HG03095 (cell line): ENCODE results near the gene DOCK1.

Source experiments
- ATAC-seq: cut with Tn5 transposase; IDR thresholded peaks from one replicate; pipeline ENCODE4 v1.9.1; 2021; ENCODE audit warnings: moderate library complexity; ENCODE audit not compliant: unreplicated experiment

DOCK1 gene

GRCh38 chr10:127196282-127197153 is 291.3 kb downstream of the DOCK1 start, which contains the start of gene INSYN2A:
Gene INSYN2A (minus strand): TSS chr10:127196591. CDS start chr10:127176395, 20,196 bp downstream.
- no peak for ATAC-seq

- no peak for ATAC-seq
Measured at GRCh38 chr10:127197154-127197432, 291.9 kb downstream of the DOCK1 start.

DNA sequence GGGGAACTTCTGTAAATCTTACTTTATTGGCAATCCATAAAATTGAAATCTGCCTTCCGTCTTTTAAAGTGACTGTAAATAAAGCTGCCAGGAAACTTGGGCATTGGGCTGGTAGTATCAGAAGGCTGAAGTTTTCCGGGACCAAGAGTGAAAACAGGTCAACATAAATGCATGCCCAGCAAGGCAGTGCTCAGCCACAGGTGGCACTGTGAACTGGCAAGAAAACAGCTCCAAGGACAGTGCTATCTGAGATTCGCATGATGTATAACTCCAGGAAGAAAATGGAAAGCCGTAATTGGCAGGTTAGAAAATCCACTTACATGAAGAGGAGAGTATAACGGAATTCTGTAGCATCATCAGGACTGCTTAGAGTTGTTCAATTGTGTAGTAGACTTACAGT is 293.1 kb downstream of the DOCK1 start:
- ATAC-seq, result no peak

- ATAC-seq, result no peak
Measured at GRCh38 chr10:127198721-127199120, 293.5 kb downstream of the DOCK1 start.

GRCh38 chr10:127200646-127201045 is 295.4 kb downstream of the DOCK1 start:
- ATAC-seq, result no peak

DNA sequence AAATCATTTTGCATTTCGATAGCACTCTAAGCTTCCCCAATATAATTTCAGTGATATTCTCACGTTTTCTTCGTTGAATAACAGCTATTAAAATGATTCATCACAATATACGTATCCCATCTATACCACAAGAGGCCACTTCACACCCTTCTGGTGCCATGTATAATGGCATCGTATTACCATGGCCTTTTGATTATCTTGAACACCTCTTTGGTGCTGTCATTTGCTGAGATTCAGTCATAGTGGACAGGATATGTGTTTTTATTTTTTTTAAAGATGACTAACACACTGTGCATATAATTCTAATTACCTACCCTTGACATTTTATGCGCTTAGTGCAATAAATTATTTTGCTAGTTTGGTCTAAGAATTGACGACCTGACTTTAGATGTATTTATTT is 297.8 kb downstream of the DOCK1 start:
- ATAC-seq, result no peak

- no peak for ATAC-seq
Measured at GRCh38 chr10:127207081-127207480, 301.9 kb downstream of the DOCK1 start.

- ATAC-seq, result no peak
Measured at GRCh38 chr10:127210936-127211466, 305.8 kb downstream of the DOCK1 start.

DNA sequence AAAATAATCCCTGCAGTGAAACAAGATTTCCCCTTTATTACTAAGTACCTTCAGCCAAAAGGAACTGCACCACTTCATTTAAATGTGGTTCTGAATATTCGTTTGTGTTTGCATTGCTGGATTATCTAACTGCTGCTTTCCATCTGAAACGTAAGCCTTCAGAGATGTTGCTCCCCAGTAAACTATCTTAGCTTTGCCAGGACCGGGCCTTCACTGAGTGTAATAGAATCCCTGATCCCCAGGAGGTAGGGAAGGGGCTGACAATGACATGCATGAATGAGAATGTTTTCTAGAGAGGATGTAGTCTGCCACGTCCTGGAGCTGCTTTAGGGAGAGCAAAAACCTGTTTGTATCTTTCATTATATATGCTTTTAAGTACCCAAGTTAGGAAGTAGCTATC is 310.6 kb downstream of the DOCK1 start:
- ATAC-seq, result no peak

DNA sequence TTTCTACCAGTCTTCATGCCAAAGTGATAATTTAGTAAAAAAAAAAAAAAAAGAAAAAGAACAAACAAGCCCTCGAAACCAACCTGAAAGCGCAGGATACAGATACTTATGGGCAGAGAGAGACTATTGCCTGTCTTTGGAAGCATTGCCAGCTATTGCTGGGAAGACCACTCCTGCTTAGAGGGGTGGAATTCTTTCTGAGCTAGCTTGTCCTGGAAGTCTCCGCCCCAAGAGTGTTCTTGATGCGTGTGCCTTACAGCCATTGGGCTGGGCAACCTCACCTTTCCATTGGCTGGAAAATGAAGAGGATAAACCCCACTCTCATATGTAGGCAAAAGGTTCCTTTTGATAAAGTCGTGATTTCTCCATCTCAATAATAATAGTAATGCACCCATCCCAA is 311.0 kb downstream of the DOCK1 start:
- no peak for ATAC-seq

GRCh38 chr10:127216786-127217185 is 311.6 kb downstream of the DOCK1 start:
- no peak for ATAC-seq

DNA sequence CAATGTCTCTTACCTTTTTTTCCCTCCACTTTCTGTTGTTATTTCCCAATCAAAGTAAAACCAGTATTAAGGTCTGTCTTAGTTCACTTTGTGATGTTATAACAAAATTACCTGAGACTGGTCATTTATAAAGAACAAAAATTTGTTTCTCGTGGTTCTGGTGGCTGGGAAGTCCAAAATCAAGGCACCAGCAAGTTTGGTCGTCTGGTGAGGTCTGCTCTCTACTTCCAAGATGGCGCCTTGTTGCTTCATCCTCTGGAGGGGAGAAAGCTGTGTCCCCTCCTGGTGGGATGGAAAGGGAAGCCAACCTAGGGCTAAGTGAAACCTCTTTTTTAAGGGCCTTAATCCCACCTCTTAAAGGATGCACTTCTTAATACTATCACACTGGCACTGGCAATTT is 313.4 kb downstream of the DOCK1 start:
- no peak for ATAC-seq

DNA sequence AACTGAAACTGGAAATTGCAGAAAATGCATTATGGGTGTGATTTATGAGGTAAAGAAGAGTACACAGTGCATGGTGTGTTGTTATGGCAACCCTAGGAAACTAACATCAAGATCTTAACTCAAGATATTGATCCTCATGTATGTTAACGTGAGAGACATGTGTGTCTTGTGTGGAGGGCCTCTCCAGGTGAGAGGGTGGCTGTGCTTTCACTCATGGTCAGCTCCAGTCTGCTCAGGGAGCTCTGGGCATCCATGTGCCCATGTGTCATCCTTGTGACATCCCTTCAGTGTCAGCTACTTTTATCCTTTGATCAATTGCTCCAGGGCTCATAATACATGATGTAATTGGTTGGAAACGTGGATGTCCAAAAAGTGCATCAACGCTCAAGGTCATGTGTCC is 316.1 kb downstream of the DOCK1 start:
- ATAC-seq, result no peak

DNA sequence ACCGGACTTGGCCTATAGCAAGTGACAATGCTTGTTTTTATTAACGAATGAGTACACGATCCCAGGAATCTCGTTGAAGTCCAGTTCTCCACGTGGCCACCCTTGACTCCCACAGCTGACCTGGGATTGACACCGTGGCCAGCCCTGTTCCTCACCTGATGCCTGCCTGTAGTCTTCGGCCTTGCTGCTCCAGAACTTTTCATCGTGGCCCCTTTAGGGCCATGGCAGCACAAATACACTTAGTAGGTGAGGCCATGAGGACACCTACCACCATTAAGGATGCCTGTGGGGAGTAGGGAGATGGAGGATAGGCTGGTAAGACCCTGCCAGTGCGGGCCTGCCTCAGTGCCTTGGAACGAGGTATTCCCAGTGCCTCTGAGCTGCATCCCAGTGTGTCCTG is 321.8 kb downstream of the DOCK1 start:
- no peak for ATAC-seq

- no peak for ATAC-seq
Measured at GRCh38 chr10:127227663-127228062, 322.4 kb downstream of the DOCK1 start.

GRCh38 chr10:127228195-127228787 is 323.1 kb downstream of the DOCK1 start:
- ATAC-seq, result no peak

GRCh38 chr10:127234306-127234800 is 329.1 kb downstream of the DOCK1 start:
- ATAC-seq, result no peak

DNA sequence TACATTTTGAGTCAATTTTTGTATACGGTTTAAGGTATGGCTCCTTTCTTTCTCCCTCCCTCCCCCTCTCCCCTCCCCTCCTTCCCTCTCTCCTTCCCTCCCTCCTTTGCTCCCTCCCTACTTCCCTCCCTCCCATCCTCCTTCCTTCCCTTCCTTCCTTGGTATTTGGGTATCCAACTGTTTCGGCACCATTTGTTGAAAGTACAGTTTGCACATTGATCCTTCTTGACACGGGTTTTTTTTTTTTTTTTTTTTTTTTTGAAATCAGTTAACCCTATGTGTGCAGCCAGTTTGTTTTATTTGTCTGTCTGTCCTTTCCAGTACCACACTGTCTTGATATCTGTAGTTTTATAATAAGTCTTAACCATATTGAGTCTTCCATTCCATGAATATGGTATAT is 331.0 kb downstream of the DOCK1 start:
- no peak for ATAC-seq

- no peak for ATAC-seq
Measured at GRCh38 chr10:127242914-127243313, 337.7 kb downstream of the DOCK1 start.

GRCh38 chr10:127243490-127244272 is 338.5 kb downstream of the DOCK1 start:
- no peak for ATAC-seq

GRCh38 chr10:127245456-127245855 is 340.2 kb downstream of the DOCK1 start:
- no peak for ATAC-seq
